Measurements from ENCODE around the gene HSPA12A. TPM values are rescaled to one million over a fixed set of nuclear protein-coding genes. Genes with fewer than 3 reads are reported as not detected.

Gene HSPA12A
- total RNA-seq, 1 experiment from 2014 or later: 2.4 TPM

- Mint-ChIP-seq H3K27ac (ENCODE audit: unreplicated experiment) (no peak overlapping the region), H3K9me3 (ENCODE audit: low read depth, unreplicated experiment) (no peaks in the 10 kb centered on the region), H3K4me1 (ENCODE audit: low read depth, unreplicated experiment) (no peaks in the 10 kb centered on the region), H3K4me3 (ENCODE audit: low read depth, unreplicated experiment) (no peak overlapping the region), H3K27me3 (ENCODE audit: unreplicated experiment) (peaks cover 41% of the 10 kb centered on the region), H3K36me3 (ENCODE audit: insufficient read depth, unreplicated experiment) (no peaks in the 10 kb centered on the region)
- intact Hi-C loops (cut with micrococcal nuclease; ENCODE audit: unreplicated experiment): no loop called here
- CTCF ChIA-PET: interaction anchor here (1.2 kb wide), 1 partner anchor 14 kb away, joined by 9 read pairs; no protein-coding TSS in a partner anchor
- DNase-seq: no peak
- TF ChIP-seq CTCF (IDR thresholded peaks at IDR 0.05; ENCODE audit: unreplicated experiment): no peak
- no TSS peak for BruUV-seq (replicated peaks)
These were observed 36.9 kb downstream of the HSPA12A start for GRCh38 chr10:116705498-116705897.

GRCh38 chr10:116704926-116705325 lies 37.4 kb downstream of the HSPA12A start:
- DNase-seq: no peak
- no TSS peak for BruUV-seq (replicated peaks)
- Mint-ChIP-seq H3K27me3 (ENCODE audit: unreplicated experiment) (peaks cover 37% of the 10 kb centered on the region), H3K4me3 (ENCODE audit: low read depth, unreplicated experiment) (no peak overlapping the region), H3K9me3 (ENCODE audit: low read depth, unreplicated experiment) (no peaks in the 10 kb centered on the region), H3K4me1 (ENCODE audit: low read depth, unreplicated experiment) (no peaks in the 10 kb centered on the region), H3K36me3 (ENCODE audit: insufficient read depth, unreplicated experiment) (no peaks in the 10 kb centered on the region), H3K27ac (ENCODE audit: unreplicated experiment) (no peak overlapping the region)
- intact Hi-C loops (cut with micrococcal nuclease; ENCODE audit: unreplicated experiment): no loop called here
- no peak for TF ChIP-seq CTCF (IDR thresholded peaks at IDR 0.05; ENCODE audit: unreplicated experiment)
- CTCF ChIA-PET: no interaction called here

- H3K9me3 Mint-ChIP-seq (ENCODE audit: low read depth, unreplicated experiment): no peaks in the 10 kb centered on the region
- CTCF ChIA-PET: no interaction called here
- H3K36me3 Mint-ChIP-seq (ENCODE audit: insufficient read depth, unreplicated experiment): no peaks in the 10 kb centered on the region
- no peak for TF ChIP-seq CTCF (IDR thresholded peaks at IDR 0.05; ENCODE audit: unreplicated experiment)
- H3K27ac Mint-ChIP-seq (ENCODE audit: unreplicated experiment): no peak overlapping the region
- peaks cover 41% of the 10 kb centered on the region for H3K27me3 Mint-ChIP-seq (ENCODE audit: unreplicated experiment)
- intact Hi-C loops (cut with micrococcal nuclease; ENCODE audit: unreplicated experiment): no loop called here
- BruUV-seq (replicated peaks): no TSS peak
- no peak overlapping the region for H3K4me3 Mint-ChIP-seq (ENCODE audit: low read depth, unreplicated experiment)
- H3K4me1 Mint-ChIP-seq (ENCODE audit: low read depth, unreplicated experiment): no peaks in the 10 kb centered on the region
- no peak for DNase-seq
These were observed 40.2 kb downstream of the HSPA12A start for GRCh38 chr10:116702165-116702564.

GRCh38 chr10:116699471-116700150 lies 42.8 kb downstream of the HSPA12A start:
- CTCF ChIA-PET: interaction anchor here (0.9 kb wide), 1 partner anchor 16 kb away, joined by 3 read pairs; no protein-coding TSS in a partner anchor
- BruUV-seq (replicated peaks): no TSS peak
- no peak for TF ChIP-seq CTCF (IDR thresholded peaks at IDR 0.05; ENCODE audit: unreplicated experiment)
- Mint-ChIP-seq H3K4me1 (ENCODE audit: low read depth, unreplicated experiment) (no peaks in the 10 kb centered on the region), H3K9me3 (ENCODE audit: low read depth, unreplicated experiment) (no peaks in the 10 kb centered on the region), H3K27ac (ENCODE audit: unreplicated experiment) (no peak overlapping the region), H3K36me3 (ENCODE audit: insufficient read depth, unreplicated experiment) (no peaks in the 10 kb centered on the region), H3K4me3 (ENCODE audit: low read depth, unreplicated experiment) (no peak overlapping the region), H3K27me3 (ENCODE audit: unreplicated experiment) (peaks cover 45% of the 10 kb centered on the region)
- DNase-seq: no peak
- intact Hi-C loops (cut with micrococcal nuclease; ENCODE audit: unreplicated experiment): no loop called here
